Measurements from ENCODE around the gene OGFR.

GRCh38 chr20:62780204-62780603 is 24.4 kb upstream of the OGFR start:
- TF ChIP-seq ATF2 (tag by site-specific recombination; IDR thresholded peaks at IDR 0.05; ENCODE audit: low read depth): no peak
- TF ChIP-seq ZNF148 (tag by site-specific recombination; IDR thresholded peaks at IDR 0.05; ENCODE audit: borderline replicate concordance): no peak
- TF ChIP-seq ZBTB7A (tag by site-specific recombination; IDR thresholded peaks at IDR 0.05; ENCODE audit: low read depth): no peak
- TF ChIP-seq ZBTB44 (tag by site-specific recombination; IDR thresholded peaks at IDR 0.05): no peak
- no peak for TF ChIP-seq CTCF (tag by site-specific recombination; IDR thresholded peaks at IDR 0.05)
